Measurements from ENCODE around the gene IGIP.

Gene IGIP

GRCh38 chr5:140126315-140127012 lies 727 bp downstream of the IGIP start:
- Histone ChIP-seq H3K27ac (ENCODE audit: low read length) (no peak overlapping the region), H3K9ac (ENCODE audit: low read depth, low read length) (no peak overlapping the region), H2AFZ (ENCODE audit: low read depth, low read length) (no peak overlapping the region), H3K4me2 (ENCODE audit: insufficient read depth, low read length) (no peak overlapping the region), H4K20me1 (ENCODE audit: insufficient read depth, low read length) (peaks cover 8% of the 10 kb centered on the region; the same call in 1 of the 2 replicates), H3K27me3 (ENCODE audit: insufficient read depth, low read length, poor library complexity) (no peaks in the 10 kb centered on the region), H3K9me3 (ENCODE audit: insufficient read depth, low read length, severe bottlenecking) (no peaks in the 10 kb centered on the region), H3K4me1 (ENCODE audit: insufficient read depth, low read length) (peaks cover 8% of the 10 kb centered on the region; the same call in 1 of the 2 replicates), H3K4me3 (ENCODE audit: low read depth in 1 of 2, low read length in 2 of 2) (no peak overlapping the region), H3K79me2 (ENCODE audit: insufficient read depth, low read length) (0 out of 2 replicates have a peak, but pooled peaks cover 1% of the 10 kb centered on the region), H3K36me3 (ENCODE audit: insufficient read depth, low read length) (no peaks in the 10 kb centered on the region)
- DNase-seq: no peak
- TF ChIP-seq CTCF (IDR thresholded peaks at IDR 0.05; ENCODE audit: borderline replicate concordance, extremely low read depth, low read length, poor library complexity, severe bottlenecking) (no peak), EZH2 (IDR thresholded peaks at IDR 0.05; ENCODE audit: borderline replicate concordance, low read depth, low read length, severe bottlenecking) (no peak)
- no peak for ATAC-seq (ENCODE audit: insufficient read depth, low read depth)

DNA sequence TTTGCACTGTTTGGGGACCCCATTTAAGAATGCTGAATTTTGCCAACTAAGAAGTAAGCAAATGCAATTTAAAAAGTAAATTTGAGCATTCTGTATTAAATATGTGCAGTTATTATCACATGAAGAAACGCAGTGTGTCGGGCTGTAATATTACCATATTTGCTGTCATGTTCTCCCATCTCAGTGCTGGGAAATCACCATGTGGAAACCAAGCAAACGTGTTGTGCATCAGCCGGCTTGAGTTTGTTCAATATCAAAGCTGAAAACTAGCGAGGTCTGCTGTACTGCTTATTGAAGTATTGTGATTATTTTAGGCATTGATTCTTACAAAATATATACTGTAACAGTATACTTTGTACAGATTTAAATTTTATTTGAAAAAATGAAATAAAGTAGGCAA lies 2.6 kb downstream of the IGIP start:
- no peaks in the 10 kb centered on the region for H3K27me3 ChIP-seq (ENCODE audit: insufficient read depth, low read length, poor library complexity)
- ATAC-seq (ENCODE audit: insufficient read depth, low read depth) (no peak), DNase-seq (no peak)
- no peak overlapping the region for H3K4me3 ChIP-seq (ENCODE audit: low read depth in 1 of 2, low read length in 2 of 2)
- H3K9ac ChIP-seq (ENCODE audit: low read depth, low read length): no peak overlapping the region
- peaks cover 14% of the 10 kb centered on the region for H3K4me1 ChIP-seq (ENCODE audit: insufficient read depth, low read length)
- no peak overlapping the region for H3K4me2 ChIP-seq (ENCODE audit: insufficient read depth, low read length)
- no peak overlapping the region for H3K27ac ChIP-seq (ENCODE audit: low read length)
- H2AFZ ChIP-seq (ENCODE audit: low read depth, low read length): no peak overlapping the region
- 0 out of 2 replicates have a peak, but pooled peaks cover 1% of the 10 kb centered on the region for H3K79me2 ChIP-seq (ENCODE audit: insufficient read depth, low read length)
- H3K9me3 ChIP-seq (ENCODE audit: insufficient read depth, low read length, severe bottlenecking): no peaks in the 10 kb centered on the region
- peaks cover 11% of the 10 kb centered on the region for H4K20me1 ChIP-seq (ENCODE audit: insufficient read depth, low read length)
- no peaks in the 10 kb centered on the region for H3K36me3 ChIP-seq (ENCODE audit: insufficient read depth, low read length)
- no peak for TF ChIP-seq CTCF (IDR thresholded peaks at IDR 0.05; ENCODE audit: borderline replicate concordance, extremely low read depth, low read length, poor library complexity, severe bottlenecking)

DNA sequence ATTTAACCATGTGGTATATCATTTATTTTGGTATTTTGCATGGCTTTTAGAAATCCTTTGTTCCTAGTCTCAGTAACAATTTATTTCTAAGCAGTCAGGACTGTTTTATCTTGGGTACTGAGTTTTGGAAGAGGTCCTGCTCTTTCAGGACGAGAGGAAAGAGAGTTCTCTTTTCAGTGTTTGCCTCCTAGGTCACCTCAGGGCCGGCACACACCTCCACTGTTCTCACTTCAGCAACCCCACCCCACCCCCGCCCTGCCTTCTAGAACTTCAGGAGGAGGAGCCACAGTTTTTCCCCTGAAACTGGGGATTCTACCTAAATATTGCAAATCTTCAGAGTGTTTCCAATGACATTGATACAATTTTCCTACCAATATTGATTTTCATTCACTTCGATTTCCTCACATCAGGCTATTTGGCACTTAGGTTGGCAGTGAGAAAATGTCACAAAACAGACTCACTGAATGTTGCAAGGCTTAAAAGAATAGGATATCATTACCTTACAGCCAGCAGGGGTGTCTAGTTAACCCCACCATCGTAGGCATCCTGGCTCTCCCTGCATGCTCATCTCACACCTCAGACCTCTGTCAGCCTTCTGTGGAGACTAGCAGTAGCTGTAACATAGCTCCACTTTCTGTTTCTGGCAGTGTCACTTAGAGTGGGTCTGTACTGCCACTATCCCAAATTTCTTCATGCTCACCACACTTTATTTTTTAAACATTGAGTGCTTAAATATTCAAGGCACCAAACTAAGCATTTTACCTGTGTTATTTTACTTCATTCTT lies 5.4 kb downstream of the IGIP start:
- Histone ChIP-seq H3K4me3 (ENCODE audit: low read depth in 1 of 2, low read length in 2 of 2) (no peak overlapping the region), H3K9ac (ENCODE audit: low read depth, low read length) (no peak overlapping the region), H3K4me1 (ENCODE audit: insufficient read depth, low read length) (peaks cover 14% of the 10 kb centered on the region), H3K27ac (ENCODE audit: low read length) (no peak overlapping the region), H2AFZ (ENCODE audit: low read depth, low read length) (no peak overlapping the region), H3K36me3 (ENCODE audit: insufficient read depth, low read length) (no peaks in the 10 kb centered on the region), H3K4me2 (ENCODE audit: insufficient read depth, low read length) (no peak overlapping the region), H3K27me3 (ENCODE audit: insufficient read depth, low read length, poor library complexity) (no peaks in the 10 kb centered on the region), H4K20me1 (ENCODE audit: insufficient read depth, low read length) (peaks cover 16% of the 10 kb centered on the region), H3K79me2 (ENCODE audit: insufficient read depth, low read length) (no peaks in the 10 kb centered on the region), H3K9me3 (ENCODE audit: insufficient read depth, low read length, severe bottlenecking) (no peaks in the 10 kb centered on the region)
- ATAC-seq (ENCODE audit: insufficient read depth, low read depth) (no peak), DNase-seq (no peak)
- TF ChIP-seq EZH2 (IDR thresholded peaks at IDR 0.05; ENCODE audit: borderline replicate concordance, low read depth, low read length, severe bottlenecking) (no peak), CTCF (IDR thresholded peaks at IDR 0.05; ENCODE audit: borderline replicate concordance, extremely low read depth, low read length, poor library complexity, severe bottlenecking) (no peak)
